Cardiac muscle cell (in vitro differentiated cells and primary cell): ENCODE data around the gene GUCY1A2. TPM values are rescaled to one million over a fixed set of nuclear protein-coding genes. Genes with fewer than 3 reads are reported as not detected.
A peak's percentile ranks its signal among the peaks of the same experiment; 100 is the strongest.

ENCODE experiments used
- DNase-seq, 2 donors: peaks; one replicate each; pipeline versions ENCODE4 v3.0.0 to v3.0.0-alpha.2; 2010 to 2017; ENCODE audit warnings: low read depth in 1 of 2, low spot score in 1 of 2
- H3K27ac ChIP-seq: fragments of 200-600 bp; sonication (generic); 2 replicates; pipeline ENCODE4 v1.5.1; 2016
- H3K27me3 ChIP-seq: fragments of 200-600 bp; sonication (generic); 2 replicates; pipeline ENCODE4 v1.6.0; 2016; ENCODE audit warnings: control low read depth
- H3K36me3 ChIP-seq: fragments of 200-600 bp; sonication (generic); 2 replicates; pipeline ENCODE4 v1.5.1; 2016; ENCODE audit warnings: control low read depth
- H3K4me1 ChIP-seq: fragments of 200-600 bp; sonication (generic); 2 replicates; pipeline ENCODE4 v1.8.1; 2017; ENCODE audit warnings: low read depth, mild to moderate bottlenecking, mixed run types
- H3K4me3 ChIP-seq: fragments of 200-600 bp; sonication (generic); 2 replicates; pipeline ENCODE4 v1.5.1; 2016; ENCODE audit warnings: mild to moderate bottlenecking
- H3K9me3 ChIP-seq: fragments of 200-600 bp; sonication (generic); 2 replicates; pipeline ENCODE4 v1.5.1; 2017; ENCODE audit warnings: low read depth, mild to moderate bottlenecking, control low read depth
- polyA plus RNA-seq: library from polyadenylated mRNA; unstranded; fragments of >200 nt; fragmentation: Nextera tagmentation; extraction: Ambion mirVana; gene quantifications from 2 replicates; pipeline ENCODE4 v1.2.1, GENCODE V29; 2016
- total RNA-seq: library from RNA; depleted of rRNA; stranded (reverse); fragments of >200 nt; gene quantifications from 2 replicates; pipeline ENCODE4 v1.2.3, GENCODE V29; 2016
- TF ChIP-seq, protein P1 (sequence below): IDR thresholded peaks from 2 replicates; pipeline ENCODE4 v1.5.1; 2012; ENCODE audit warnings: low read depth, mild to moderate bottlenecking, low read length

Gene GUCY1A2
- total and polyA plus RNA-seq, 2 experiments from 2014 or later, result 0.56 to 1.1 TPM

DNA sequence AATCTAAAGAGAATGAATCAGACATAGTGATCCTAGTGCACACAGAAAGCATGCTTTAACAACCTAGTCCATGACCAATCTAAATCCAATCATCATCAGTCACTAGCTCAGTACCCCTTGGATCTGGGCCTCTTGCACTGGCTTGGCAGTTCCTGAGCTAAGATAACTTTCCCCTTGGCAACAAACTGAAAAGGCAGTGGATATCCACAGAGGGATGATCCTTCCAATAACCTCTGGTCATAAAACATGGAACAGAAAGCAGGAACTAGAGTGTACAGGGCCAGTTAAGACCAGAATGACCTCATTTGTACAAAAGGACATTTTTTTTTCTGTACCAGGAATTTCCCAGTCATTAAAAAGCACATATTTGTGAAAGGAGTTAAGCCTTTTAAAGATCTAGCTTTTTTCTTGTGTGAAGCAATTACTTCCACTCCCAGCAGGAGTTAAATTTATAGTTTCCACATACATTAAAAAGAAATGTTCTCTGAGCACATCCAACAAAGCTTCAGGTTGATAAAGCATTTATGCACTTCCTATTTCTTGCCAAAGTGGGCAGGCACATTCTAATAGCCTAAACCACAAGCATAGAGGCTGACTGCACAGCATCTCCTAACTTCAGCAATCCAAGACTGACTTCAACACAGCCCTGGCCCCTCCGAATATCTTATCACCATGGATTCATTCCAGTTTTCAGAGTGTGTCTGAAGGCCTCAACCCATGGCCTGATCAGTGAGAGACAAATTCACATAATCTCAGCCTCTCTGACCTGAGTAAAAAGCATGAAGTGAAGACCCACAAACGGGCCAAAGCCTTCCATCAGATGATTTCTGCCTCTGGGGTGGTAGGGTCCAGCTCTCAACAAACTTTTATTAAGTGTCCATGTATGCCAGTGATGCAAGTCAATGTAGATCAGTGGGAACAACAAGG lies 29.9 kb downstream of the GUCY1A2 start:
- H3K9me3 ChIP-seq, result no peaks in the 10 kb centered on the region
- H3K27ac ChIP-seq, result no peak overlapping the region
- no peaks in the 10 kb centered on the region for H3K36me3 ChIP-seq
- H3K4me3 ChIP-seq, result no peak overlapping the region
- TF ChIP-seq, protein P1, sequence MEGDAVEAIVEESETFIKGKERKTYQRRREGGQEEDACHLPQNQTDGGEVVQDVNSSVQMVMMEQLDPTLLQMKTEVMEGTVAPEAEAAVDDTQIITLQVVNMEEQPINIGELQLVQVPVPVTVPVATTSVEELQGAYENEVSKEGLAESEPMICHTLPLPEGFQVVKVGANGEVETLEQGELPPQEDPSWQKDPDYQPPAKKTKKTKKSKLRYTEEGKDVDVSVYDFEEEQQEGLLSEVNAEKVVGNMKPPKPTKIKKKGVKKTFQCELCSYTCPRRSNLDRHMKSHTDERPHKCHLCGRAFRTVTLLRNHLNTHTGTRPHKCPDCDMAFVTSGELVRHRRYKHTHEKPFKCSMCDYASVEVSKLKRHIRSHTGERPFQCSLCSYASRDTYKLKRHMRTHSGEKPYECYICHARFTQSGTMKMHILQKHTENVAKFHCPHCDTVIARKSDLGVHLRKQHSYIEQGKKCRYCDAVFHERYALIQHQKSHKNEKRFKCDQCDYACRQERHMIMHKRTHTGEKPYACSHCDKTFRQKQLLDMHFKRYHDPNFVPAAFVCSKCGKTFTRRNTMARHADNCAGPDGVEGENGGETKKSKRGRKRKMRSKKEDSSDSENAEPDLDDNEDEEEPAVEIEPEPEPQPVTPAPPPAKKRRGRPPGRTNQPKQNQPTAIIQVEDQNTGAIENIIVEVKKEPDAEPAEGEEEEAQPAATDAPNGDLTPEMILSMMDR, result peak; percentile 4
- DNase-seq, result peak in 1 of 2 donors; percentile 89
- no peaks in the 10 kb centered on the region for H3K4me1 ChIP-seq
- H3K27me3 ChIP-seq, result no peaks in the 10 kb centered on the region

DNA sequence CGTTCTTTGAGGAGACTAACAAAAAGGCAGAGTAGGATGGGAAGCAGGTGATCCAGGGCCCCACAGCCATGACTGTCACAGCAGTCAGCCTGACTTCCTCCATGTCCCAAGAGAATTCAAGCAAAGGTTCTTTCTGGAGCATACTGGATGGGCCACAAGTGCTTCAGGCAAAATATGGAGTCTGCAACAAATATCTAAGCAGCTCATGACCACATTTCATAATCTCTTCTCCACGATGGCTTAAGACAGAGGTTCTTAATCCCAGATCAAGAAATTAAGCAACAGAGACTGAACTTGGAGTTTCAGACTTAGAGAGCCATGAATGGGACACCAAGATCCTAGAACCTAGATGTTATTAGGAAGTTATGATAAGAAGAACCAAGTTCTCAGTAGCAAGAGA lies 31.6 kb downstream of the GUCY1A2 start:
- no peaks in the 10 kb centered on the region for H3K4me1 ChIP-seq
- TF ChIP-seq, protein P1, result no peak
- DNase-seq, result no peak
- H3K27me3 ChIP-seq, result no peaks in the 10 kb centered on the region
- H3K9me3 ChIP-seq, result no peaks in the 10 kb centered on the region
- no peak overlapping the region for H3K27ac ChIP-seq
- no peak overlapping the region for H3K4me3 ChIP-seq
- no peaks in the 10 kb centered on the region for H3K36me3 ChIP-seq

DNA sequence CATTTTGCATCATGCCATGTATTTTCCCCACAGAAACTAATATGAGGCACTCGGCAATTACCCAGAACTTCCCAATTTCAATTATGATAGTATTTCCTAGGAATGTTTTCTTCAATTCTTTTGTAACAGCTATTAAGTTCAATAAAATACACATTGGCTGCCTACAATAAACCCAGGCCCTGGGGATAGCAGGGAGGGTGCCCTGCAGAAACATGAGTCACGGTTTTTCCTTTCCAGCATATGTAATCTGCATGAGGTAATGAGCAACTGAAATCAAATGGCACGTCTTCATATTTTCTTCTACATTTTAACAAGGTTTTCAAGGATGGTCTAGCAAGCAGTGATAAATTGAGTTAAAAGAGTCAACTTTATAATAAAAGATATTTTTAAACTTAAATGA lies 32.0 kb downstream of the GUCY1A2 start:
- no peak overlapping the region for H3K4me3 ChIP-seq
- no peaks in the 10 kb centered on the region for H3K36me3 ChIP-seq
- H3K27me3 ChIP-seq, result no peaks in the 10 kb centered on the region
- no peaks in the 10 kb centered on the region for H3K4me1 ChIP-seq
- TF ChIP-seq, protein P1, result no peak
- peak in 1 of 2 donors; percentile 59 for DNase-seq
- H3K27ac ChIP-seq, result no peak overlapping the region
- no peaks in the 10 kb centered on the region for H3K9me3 ChIP-seq

DNA sequence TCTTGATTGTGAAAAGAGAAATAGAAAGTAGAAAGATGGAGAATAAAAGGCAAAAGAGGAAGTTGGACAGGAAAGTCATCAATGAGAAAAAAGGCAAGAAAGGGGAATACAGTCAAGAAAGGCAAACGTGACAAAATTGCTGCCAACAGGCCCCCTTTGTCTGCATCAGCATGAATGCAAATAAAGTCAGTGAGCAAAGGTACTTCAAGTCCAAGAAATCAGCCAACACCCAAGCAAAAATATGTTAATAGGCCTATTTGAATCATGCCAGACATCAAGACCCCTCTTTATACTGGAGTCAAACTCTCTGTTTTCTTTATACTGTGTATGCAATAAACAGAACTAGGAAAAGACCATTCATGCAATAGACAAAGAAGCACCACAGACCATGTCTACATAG lies 34.3 kb downstream of the GUCY1A2 start:
- no peaks in the 10 kb centered on the region for H3K27me3 ChIP-seq
- no peaks in the 10 kb centered on the region for H3K9me3 ChIP-seq
- no peaks in the 10 kb centered on the region for H3K36me3 ChIP-seq

DNA sequence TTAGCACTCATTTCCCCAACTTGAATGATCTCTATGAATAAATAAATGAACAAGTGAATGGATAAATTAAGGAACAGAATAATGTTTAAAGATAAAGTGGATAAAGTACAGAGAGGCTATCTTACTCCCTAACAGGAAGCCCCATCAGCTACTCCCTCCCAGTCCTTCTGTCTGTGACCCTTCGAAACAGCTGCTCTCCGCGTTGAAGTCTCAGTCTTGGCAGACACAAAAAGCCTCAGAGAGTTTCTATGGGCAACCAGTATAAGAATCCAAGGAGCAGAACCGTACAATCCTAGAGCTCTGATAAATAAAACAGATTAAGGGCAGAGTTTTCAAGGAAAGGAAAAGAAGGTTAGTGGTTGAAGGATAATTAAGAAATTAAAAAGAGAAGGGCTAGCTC lies 35.0 kb downstream of the GUCY1A2 start:
- no peak for DNase-seq
- H3K27ac ChIP-seq, result no peak overlapping the region
- H3K36me3 ChIP-seq, result no peaks in the 10 kb centered on the region
- H3K4me1 ChIP-seq, result no peaks in the 10 kb centered on the region
- H3K27me3 ChIP-seq, result no peaks in the 10 kb centered on the region
- TF ChIP-seq, protein P1, result no peak
- H3K9me3 ChIP-seq, result no peaks in the 10 kb centered on the region
- no peak overlapping the region for H3K4me3 ChIP-seq

More for the DNA sequence above, 34.3 kb downstream of the GUCY1A2 start:
- TF ChIP-seq, protein P1, result no peak
- Histone ChIP-seq H3K4me1 (no peaks in the 10 kb centered on the region), H3K4me3 (no peak overlapping the region), H3K27ac (no peak overlapping the region)
- no peak for DNase-seq
